ENCODE data around the gene SLIT1.

- no peak for TF ChIP-seq NFIC (IDR thresholded peaks at IDR 0.05)
- TF ChIP-seq, protein P1, sequence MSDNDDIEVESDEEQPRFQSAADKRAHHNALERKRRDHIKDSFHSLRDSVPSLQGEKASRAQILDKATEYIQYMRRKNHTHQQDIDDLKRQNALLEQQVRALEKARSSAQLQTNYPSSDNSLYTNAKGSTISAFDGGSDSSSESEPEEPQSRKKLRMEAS (IDR thresholded peaks at IDR 0.05): no peak
These were observed 31.6 kb downstream of the SLIT1 start for GRCh38 chr10:97154162-97154561.
